Measurements from ENCODE around the gene C15orf39. TPM values are rescaled to one million over a fixed set of nuclear protein-coding genes. Genes with fewer than 3 reads are reported as not detected.
A peak's percentile ranks its signal among the peaks of the same experiment; 100 is the strongest.

The C15orf39 gene
- total and polyA plus RNA-seq, 2 of the 13 experiments (the other 11 are each of a cell fraction or from before 2014, with no cell fraction given) = 6.2 to 13.5 TPM

GRCh38 chr15:75200391-75200764, 1.3 kb upstream of the C15orf39 start (continued):
- TF ChIP-seq ZNF598 (CRISPR knock-in tag; IDR thresholded peaks at IDR 0.05; ENCODE audit: borderline replicate concordance) = 0 out of 2 replicates have a peak, but pooled peaks have one; percentile 3

GRCh38 chr15:75200765-75201615, 692 bp upstream of the C15orf39 start:
- CTCF ChIA-PET (ENCODE audit: low intra/inter-chr PET ratio, low total read pairs) = interaction anchor here (1.3 to 5.1 kb wide), 3 partner anchors 56 to 171 kb away, joined by 4 to 54 read pairs (median 10); no protein-coding TSS in a partner anchor
- WGBS (ENCODE audit: low lambda C conversion rate) = 0% methylated on average over 12 of the region's 21 CpGs
- DNase-seq (ENCODE audit: low spot score) (peak; percentile 57), FAIRE-seq (peak; percentile 36), ATAC-seq (peak; percentile 19)
- peaks cover 79% of the 10 kb centered on the region for H3K4me1 ChIP-seq (ENCODE audit: insufficient read depth, low read length)
- no peaks in the 10 kb centered on the region for H3K9me3 ChIP-seq (ENCODE audit: low read length)
- in situ Hi-C loops (cut with HindIII; ENCODE audit: extremely low pct_ligation_motif_present, low pct_unique_long_range_greater_than_20kb) = loop anchor here (5.0 kb wide), 1 partner anchor 49 kb away; no protein-coding TSS in a partner anchor
- peaks cover 34% of the 10 kb centered on the region for H4K20me1 ChIP-seq (ENCODE audit: insufficient read depth, low read length)
- H3K27me3 ChIP-seq (ENCODE audit: control insufficient read depth in 1 of 2, insufficient read depth in 2 of 2, low read length in 2 of 2) = no peaks in the 10 kb centered on the region; a peak in 1 of 5 replicates
- TSS peak; percentile 49 for BruUV-seq (replicated peaks)
- H3K27ac ChIP-seq (ENCODE audit: extremely low read length, insufficient read depth, low read length) = peak overlapping the region; percentile 69
- peaks cover 4 to 10% of the 10 kb centered on the region in 2 experiments; a peak in 4 of 5 replicates for H3K36me3 ChIP-seq (replicated peaks in 1 of 2; ENCODE audit: control insufficient read depth in 1 of 2, insufficient read depth in 2 of 2, low read length in 2 of 2)
- H3K9ac ChIP-seq (ENCODE audit: insufficient read depth, low read depth, low read length) = peak overlapping the region; percentile 76
- no peak overlapping the region for H2AFZ ChIP-seq (ENCODE audit: low read length)
- H3K4me3 ChIP-seq (replicated peaks in 1 of 3; ENCODE audit: insufficient read depth in 1 of 3, low read depth in 2 of 3, low read length in 3 of 3) = peak overlapping the region; percentile 88 to 98 (median 91)
- intact Hi-C loops (cut with micrococcal nuclease; ENCODE audit: unreplicated experiment) = no loop called here
- H3K4me2 ChIP-seq (ENCODE audit: low read depth, low read length) = peak overlapping the region; percentile 98
- H3K79me2 ChIP-seq (ENCODE audit: insufficient read depth, low read length) = peaks cover 52% of the 10 kb centered on the region
- POLR2A ChIA-PET = interaction anchor here (0.5 to 6.8 kb wide), 21 partner anchors 8 to 703 kb away, joined by 3 to 151 read pairs (median 5); partner anchors contain the start of genes MAN2C1 and PPCDC
- TF ChIP-seq IRF9 (CRISPR knock-in tag; IDR thresholded peaks at IDR 0.05; ENCODE audit: borderline replicate concordance) (0 out of 2 replicates have a peak, but pooled peaks have one; percentile 5), MXD3 (CRISPR knock-in tag; IDR thresholded peaks at IDR 0.05) (no peak; the same call in 1 of the 2 replicates), ZNF572 (CRISPR knock-in tag; IDR thresholded peaks at IDR 0.05) (0 out of 2 replicates have a peak, but pooled peaks have one; percentile 50), HNRNPH1 (optimal IDR thresholded peaks at IDR 0.05; ENCODE audit: low read depth, low read length) (no peak), CAMTA2 (CRISPR knock-in tag; IDR thresholded peaks at IDR 0.05; ENCODE audit: borderline replicate concordance) (0 out of 2 replicates have a peak, but pooled peaks have one; percentile 64), PHF8 (CRISPR knock-in tag; IDR thresholded peaks at IDR 0.05) (peak; percentile 0; the same call in 1 of the 2 replicates), HDAC1 (CRISPR knock-in tag; IDR thresholded peaks at IDR 0.05) (peak; percentile 68), RERE (CRISPR knock-in tag; IDR thresholded peaks at IDR 0.05; ENCODE audit: low read depth) (0 out of 2 replicates have a peak, but pooled peaks have one; percentile 16), TEF (CRISPR knock-in tag; IDR thresholded peaks at IDR 0.05) (no peak), ZNF740 (CRISPR knock-in tag; IDR thresholded peaks at IDR 0.05) (peak; percentile 61; the same call in 1 of the 2 replicates)

All from HepG2 (cell line).